ENCODE data around the gene ANKRD13C.
"Not testable (repeated sequence)": the region's sequence is repeated elsewhere in the genome, so short reads cannot be mapped to it uniquely, and the experiment has no call there.

Gene ANKRD13C

GRCh38 chr1:70355920-70356319 is 1.4 kb upstream of the ANKRD13C start:
- Histone ChIP-seq H3K27me3 (ENCODE audit: control insufficient read depth, insufficient read depth, low read length) (no peaks in the 10 kb centered on the region), H3K4me3 (ENCODE audit: low read length) (no peak overlapping the region), H3K9me3 (ENCODE audit: control insufficient read depth, low read length) (no peaks in the 10 kb centered on the region), H3K36me3 (ENCODE audit: control insufficient read depth, insufficient read depth, low read length) (no peaks in the 10 kb centered on the region), H3K4me1 (ENCODE audit: control insufficient read depth, insufficient read depth, low read length) (peaks cover 4% of the 10 kb centered on the region), H3K9ac (ENCODE audit: low read length) (no peak overlapping the region)

- peaks cover 4% of the 10 kb centered on the region for H3K4me1 ChIP-seq (ENCODE audit: control insufficient read depth, insufficient read depth, low read length)
- peak overlapping the region; percentile 89 for H3K4me3 ChIP-seq (ENCODE audit: low read length)
- peak overlapping the region; percentile 97 for H3K9ac ChIP-seq (ENCODE audit: low read length)
- no peaks in the 10 kb centered on the region for H3K9me3 ChIP-seq (ENCODE audit: control insufficient read depth, low read length)
- H3K27me3 ChIP-seq (ENCODE audit: control insufficient read depth, insufficient read depth, low read length): no peaks in the 10 kb centered on the region
- no peaks in the 10 kb centered on the region for H3K36me3 ChIP-seq (ENCODE audit: control insufficient read depth, insufficient read depth, low read length)
Observed at GRCh38 chr1:70355111-70355407, 537 bp upstream of the ANKRD13C start.

GRCh38 chr1:70353601-70354331 is 756 bp downstream of the ANKRD13C start:
- Histone ChIP-seq H3K27me3 (ENCODE audit: control insufficient read depth, insufficient read depth, low read length) (no peaks in the 10 kb centered on the region), H3K4me3 (ENCODE audit: low read length) (peak overlapping the region; percentile 89), H3K36me3 (ENCODE audit: control insufficient read depth, insufficient read depth, low read length) (no peaks in the 10 kb centered on the region), H3K4me1 (ENCODE audit: control insufficient read depth, insufficient read depth, low read length) (peaks cover 4% of the 10 kb centered on the region), H3K9ac (ENCODE audit: low read length) (peak overlapping the region; percentile 97), H3K9me3 (ENCODE audit: control insufficient read depth, low read length) (no peaks in the 10 kb centered on the region)

- Histone ChIP-seq H3K36me3 (ENCODE audit: control insufficient read depth, insufficient read depth, low read length) (no peaks in the 10 kb centered on the region), H3K4me3 (ENCODE audit: low read length) (peak overlapping the region; percentile 89), H3K9me3 (ENCODE audit: control insufficient read depth, low read length) (no peaks in the 10 kb centered on the region), H3K27me3 (ENCODE audit: control insufficient read depth, insufficient read depth, low read length) (no peaks in the 10 kb centered on the region), H3K9ac (ENCODE audit: low read length) (peak overlapping the region; percentile 97), H3K4me1 (ENCODE audit: control insufficient read depth, insufficient read depth, low read length) (peaks cover 4% of the 10 kb centered on the region)
Observed at GRCh38 chr1:70353044-70353443, 1.5 kb downstream of the ANKRD13C start.

GRCh38 chr1:70349799-70350198 is 4.7 kb downstream of the ANKRD13C start:
- H3K9ac ChIP-seq (ENCODE audit: low read length); H3K36me3 ChIP-seq (ENCODE audit: control insufficient read depth, insufficient read depth, low read length); H3K27me3 ChIP-seq (ENCODE audit: control insufficient read depth, insufficient read depth, low read length); H3K4me3 ChIP-seq (ENCODE audit: low read length); H3K9me3 ChIP-seq (ENCODE audit: control insufficient read depth, low read length); H3K4me1 ChIP-seq (ENCODE audit: control insufficient read depth, insufficient read depth, low read length): not testable (repeated sequence)

- H3K9me3 ChIP-seq (ENCODE audit: control insufficient read depth, low read length): no peaks in the 10 kb centered on the region
- H3K36me3 ChIP-seq (ENCODE audit: control insufficient read depth, insufficient read depth, low read length): no peaks in the 10 kb centered on the region
- no peak overlapping the region for H3K9ac ChIP-seq (ENCODE audit: low read length)
- no peaks in the 10 kb centered on the region for H3K27me3 ChIP-seq (ENCODE audit: control insufficient read depth, insufficient read depth, low read length)
- peaks cover 4% of the 10 kb centered on the region for H3K4me1 ChIP-seq (ENCODE audit: control insufficient read depth, insufficient read depth, low read length)
- no peak overlapping the region for H3K4me3 ChIP-seq (ENCODE audit: low read length)
Observed at GRCh38 chr1:70348399-70349165, 5.9 kb downstream of the ANKRD13C start.

- H3K9me3 ChIP-seq (ENCODE audit: control insufficient read depth, low read length); H3K36me3 ChIP-seq (ENCODE audit: control insufficient read depth, insufficient read depth, low read length); H3K4me3 ChIP-seq (ENCODE audit: low read length); H3K9ac ChIP-seq (ENCODE audit: low read length); H3K27me3 ChIP-seq (ENCODE audit: control insufficient read depth, insufficient read depth, low read length); H3K4me1 ChIP-seq (ENCODE audit: control insufficient read depth, insufficient read depth, low read length): not testable (repeated sequence)
Observed at GRCh38 chr1:70339644-70340043, 14.9 kb downstream of the ANKRD13C start.

- no peaks in the 10 kb centered on the region for H3K9me3 ChIP-seq (ENCODE audit: control insufficient read depth, low read length)
- no peak overlapping the region for H3K9ac ChIP-seq (ENCODE audit: low read length)
- no peaks in the 10 kb centered on the region for H3K4me1 ChIP-seq (ENCODE audit: control insufficient read depth, insufficient read depth, low read length)
- H3K27me3 ChIP-seq (ENCODE audit: control insufficient read depth, insufficient read depth, low read length): no peaks in the 10 kb centered on the region
- no peaks in the 10 kb centered on the region for H3K36me3 ChIP-seq (ENCODE audit: control insufficient read depth, insufficient read depth, low read length)
- H3K4me3 ChIP-seq (ENCODE audit: low read length): no peak overlapping the region
Observed at GRCh38 chr1:70336050-70336449, 18.5 kb downstream of the ANKRD13C start.

GRCh38 chr1:70334436-70334835 is 20.1 kb downstream of the ANKRD13C start:
- no peaks in the 10 kb centered on the region for H3K9me3 ChIP-seq (ENCODE audit: control insufficient read depth, low read length)
- no peaks in the 10 kb centered on the region for H3K27me3 ChIP-seq (ENCODE audit: control insufficient read depth, insufficient read depth, low read length)
- no peaks in the 10 kb centered on the region for H3K36me3 ChIP-seq (ENCODE audit: control insufficient read depth, insufficient read depth, low read length)
- H3K9ac ChIP-seq (ENCODE audit: low read length): no peak overlapping the region
- H3K4me1 ChIP-seq (ENCODE audit: control insufficient read depth, insufficient read depth, low read length): no peaks in the 10 kb centered on the region
- H3K4me3 ChIP-seq (ENCODE audit: low read length): no peak overlapping the region

GRCh38 chr1:70333245-70333644 is 21.3 kb downstream of the ANKRD13C start:
- no peaks in the 10 kb centered on the region for H3K9me3 ChIP-seq (ENCODE audit: control insufficient read depth, low read length)
- no peaks in the 10 kb centered on the region for H3K4me1 ChIP-seq (ENCODE audit: control insufficient read depth, insufficient read depth, low read length)
- no peaks in the 10 kb centered on the region for H3K27me3 ChIP-seq (ENCODE audit: control insufficient read depth, insufficient read depth, low read length)
- no peak overlapping the region for H3K9ac ChIP-seq (ENCODE audit: low read length)
- H3K4me3 ChIP-seq (ENCODE audit: low read length): no peak overlapping the region
- no peaks in the 10 kb centered on the region for H3K36me3 ChIP-seq (ENCODE audit: control insufficient read depth, insufficient read depth, low read length)

GRCh38 chr1:70331962-70332361 is 22.6 kb downstream of the ANKRD13C start:
- no peak overlapping the region for H3K9ac ChIP-seq (ENCODE audit: low read length)
- H3K4me1 ChIP-seq (ENCODE audit: control insufficient read depth, insufficient read depth, low read length): no peaks in the 10 kb centered on the region
- no peaks in the 10 kb centered on the region for H3K27me3 ChIP-seq (ENCODE audit: control insufficient read depth, insufficient read depth, low read length)
- no peak overlapping the region for H3K4me3 ChIP-seq (ENCODE audit: low read length)
- H3K36me3 ChIP-seq (ENCODE audit: control insufficient read depth, insufficient read depth, low read length): no peaks in the 10 kb centered on the region
- H3K9me3 ChIP-seq (ENCODE audit: control insufficient read depth, low read length): no peaks in the 10 kb centered on the region

- Histone ChIP-seq H3K36me3 (ENCODE audit: control insufficient read depth, insufficient read depth, low read length) (no peaks in the 10 kb centered on the region), H3K9ac (ENCODE audit: low read length) (no peak overlapping the region), H3K4me3 (ENCODE audit: low read length) (no peak overlapping the region), H3K9me3 (ENCODE audit: control insufficient read depth, low read length) (no peaks in the 10 kb centered on the region), H3K4me1 (ENCODE audit: control insufficient read depth, insufficient read depth, low read length) (no peaks in the 10 kb centered on the region), H3K27me3 (ENCODE audit: control insufficient read depth, insufficient read depth, low read length) (no peaks in the 10 kb centered on the region)
Observed at GRCh38 chr1:70327306-70328076, 27.0 kb downstream of the ANKRD13C start.

Data from mucosa of stomach (tissue), 1 donor.